ENCODE data around the gene POLR3GL.

The POLR3GL gene

DNA sequence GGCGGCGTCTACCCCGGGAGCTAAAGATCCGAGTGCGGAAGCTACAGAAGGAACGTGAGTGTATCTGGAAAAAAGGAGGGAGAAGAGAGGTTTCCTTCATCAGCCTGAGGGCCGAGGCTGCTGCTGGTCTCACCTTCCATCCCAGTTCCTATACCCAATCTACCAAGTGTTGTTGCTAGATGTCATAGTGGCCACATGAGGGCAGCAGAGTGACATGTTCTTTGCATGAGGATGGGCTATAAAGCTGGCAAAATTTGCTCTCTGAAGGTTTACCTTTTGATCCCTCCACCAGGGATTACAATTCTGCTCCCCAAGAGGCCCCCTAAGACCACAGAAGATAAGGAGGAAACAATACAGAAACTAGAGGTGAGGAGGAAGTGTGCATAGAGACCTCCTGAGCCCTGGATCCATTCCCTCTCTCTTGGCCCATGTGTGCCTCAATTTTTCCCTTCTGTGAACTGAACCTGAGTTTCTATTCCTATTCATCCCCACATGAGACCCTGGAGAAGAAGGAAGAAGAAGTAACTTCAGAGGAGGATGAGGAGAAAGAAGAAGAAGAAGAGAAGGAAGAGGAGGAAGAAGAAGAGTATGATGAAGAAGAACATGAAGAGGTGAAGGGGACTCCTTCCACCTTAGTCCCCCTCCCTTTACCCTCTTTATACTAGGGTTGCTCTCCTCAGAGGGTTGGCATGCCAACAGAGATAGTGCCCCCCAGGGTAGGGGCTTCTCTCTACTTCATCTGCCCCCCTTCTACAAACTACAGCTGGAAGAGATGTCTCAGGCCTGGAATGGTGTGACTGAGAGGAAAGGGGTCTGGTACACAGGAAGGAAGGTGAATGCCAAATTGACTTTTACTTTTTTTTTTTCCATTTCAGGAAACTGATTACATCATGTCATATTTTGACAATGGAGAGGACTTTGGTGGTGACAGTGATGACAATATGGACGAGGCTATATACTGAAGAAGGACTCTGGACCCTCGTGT, 13.3 kb downstream of the POLR3GL start:
- DNase-seq: peak; percentile 72

DNA sequence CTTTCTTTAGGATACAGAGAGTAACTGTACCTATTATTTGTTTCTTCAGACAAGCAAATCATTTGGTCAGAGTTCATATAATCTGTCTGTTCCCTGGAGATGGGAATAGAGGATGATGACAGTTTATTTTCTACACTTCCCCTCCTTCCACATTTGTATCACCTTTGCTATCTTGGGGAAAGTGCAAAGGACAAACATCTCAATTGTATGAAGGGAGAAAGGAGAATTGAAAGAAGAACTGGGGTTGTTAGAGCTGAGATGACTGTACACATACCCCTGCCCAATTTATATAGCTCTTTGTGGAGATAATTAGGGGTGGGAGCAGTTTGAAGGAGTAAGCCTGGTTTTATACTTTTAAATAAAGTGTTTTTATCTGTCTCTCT, 14.0 kb downstream of the POLR3GL start:
- DNase-seq: no peak

DNA sequence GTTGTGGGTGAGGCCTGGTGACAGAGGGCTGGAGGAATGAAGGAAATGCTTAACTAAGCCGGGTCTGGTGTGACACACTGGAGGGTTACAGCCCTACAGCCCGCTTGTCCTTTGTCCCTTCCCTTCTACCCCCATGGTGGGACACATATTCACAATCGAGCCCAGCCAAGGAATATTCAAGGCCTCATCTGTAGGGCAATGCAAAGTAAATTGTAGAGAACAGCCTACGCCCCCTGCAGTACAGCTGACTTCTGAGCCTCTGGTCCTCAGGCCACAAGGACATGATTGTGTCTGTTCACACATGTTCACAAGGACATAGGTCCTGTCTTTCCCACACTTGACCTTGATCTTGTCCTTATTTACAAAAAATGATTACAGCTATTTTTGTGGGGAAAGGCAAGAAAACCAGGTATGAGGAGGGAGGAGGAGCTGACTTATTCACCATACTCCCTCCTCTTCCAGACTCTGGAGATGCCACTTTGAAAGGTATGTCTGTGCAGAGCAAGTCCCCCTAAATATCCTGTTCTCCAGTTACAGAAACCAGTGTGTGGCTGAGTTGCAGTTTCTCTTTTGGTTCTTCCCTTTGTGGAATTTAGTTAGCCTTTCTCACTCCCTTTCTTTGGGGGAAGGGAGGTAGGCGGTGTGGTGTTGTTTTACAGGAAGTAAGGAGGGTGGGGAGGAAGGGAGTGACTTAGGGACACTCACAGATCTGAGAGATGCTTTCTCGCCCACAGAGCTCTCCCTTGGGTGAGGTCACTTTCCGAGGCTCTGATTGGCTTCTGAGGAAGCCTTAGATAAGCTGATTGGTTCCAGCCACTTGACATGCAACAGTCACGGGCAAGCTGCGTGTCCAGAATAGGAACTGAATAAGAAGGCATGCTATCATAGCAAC, 14.6 kb downstream of the POLR3GL start:
- DNase-seq: peak; percentile 95

DNA sequence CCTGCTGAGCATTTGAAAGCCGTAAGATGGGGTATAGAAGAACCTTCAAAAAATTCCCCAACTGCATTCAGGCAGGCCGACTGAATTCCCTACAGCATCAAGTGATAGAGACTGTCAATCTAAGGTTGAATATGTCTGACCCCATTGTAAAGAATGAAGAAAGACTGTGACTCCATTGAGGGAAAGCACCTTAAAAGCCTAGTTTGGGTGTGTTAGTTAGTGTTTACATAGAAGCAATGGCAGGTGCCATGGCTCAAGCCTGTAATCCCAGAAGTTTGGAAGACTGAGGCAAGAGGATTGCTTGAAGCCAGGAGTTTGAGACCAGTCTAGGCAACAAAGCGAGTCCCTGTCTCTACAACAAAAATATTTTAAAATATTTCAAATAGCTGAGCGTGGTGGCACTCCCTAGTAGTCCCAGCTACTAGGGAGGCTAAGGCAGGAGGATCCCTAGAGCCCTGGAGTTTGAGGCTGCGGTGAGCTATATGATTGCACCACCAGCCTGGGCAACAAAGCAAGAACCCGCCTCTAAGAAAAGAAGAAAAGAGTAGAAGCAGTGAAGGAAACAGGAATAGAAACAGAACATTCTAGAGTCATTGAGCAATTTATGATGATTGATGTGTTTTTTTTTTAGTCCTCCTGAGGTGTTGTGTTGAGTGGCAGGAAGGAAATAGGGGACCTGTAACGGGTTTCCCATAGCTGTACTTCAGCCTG, 15.4 kb downstream of the POLR3GL start:
- DNase-seq: no peak

DNA sequence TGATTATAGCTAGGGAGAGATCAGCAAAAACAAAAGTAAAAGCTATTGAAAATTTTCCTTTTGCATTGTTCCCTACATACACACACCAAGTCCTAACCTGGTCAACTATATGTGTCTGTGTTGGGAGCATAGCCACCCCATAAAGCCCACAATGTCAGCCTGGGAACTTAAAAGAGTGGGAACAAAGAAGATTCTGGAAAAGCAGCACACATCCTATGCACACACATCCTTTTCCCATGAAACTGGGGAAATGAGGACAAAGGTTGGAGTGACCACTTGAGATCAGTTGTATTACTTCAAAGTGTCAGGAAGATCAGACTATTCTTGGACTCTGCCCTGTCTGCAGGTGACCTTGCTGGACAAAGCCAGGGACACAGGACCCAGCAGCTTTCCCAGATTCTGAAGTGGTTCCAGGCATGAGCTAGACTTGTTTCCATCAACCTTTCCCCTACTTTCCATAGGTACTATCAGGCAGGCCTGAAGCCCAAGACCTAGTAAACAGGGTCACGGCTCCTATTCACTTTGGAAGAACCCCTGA, 16.0 kb downstream of the POLR3GL start:
- no peak for DNase-seq

DNA sequence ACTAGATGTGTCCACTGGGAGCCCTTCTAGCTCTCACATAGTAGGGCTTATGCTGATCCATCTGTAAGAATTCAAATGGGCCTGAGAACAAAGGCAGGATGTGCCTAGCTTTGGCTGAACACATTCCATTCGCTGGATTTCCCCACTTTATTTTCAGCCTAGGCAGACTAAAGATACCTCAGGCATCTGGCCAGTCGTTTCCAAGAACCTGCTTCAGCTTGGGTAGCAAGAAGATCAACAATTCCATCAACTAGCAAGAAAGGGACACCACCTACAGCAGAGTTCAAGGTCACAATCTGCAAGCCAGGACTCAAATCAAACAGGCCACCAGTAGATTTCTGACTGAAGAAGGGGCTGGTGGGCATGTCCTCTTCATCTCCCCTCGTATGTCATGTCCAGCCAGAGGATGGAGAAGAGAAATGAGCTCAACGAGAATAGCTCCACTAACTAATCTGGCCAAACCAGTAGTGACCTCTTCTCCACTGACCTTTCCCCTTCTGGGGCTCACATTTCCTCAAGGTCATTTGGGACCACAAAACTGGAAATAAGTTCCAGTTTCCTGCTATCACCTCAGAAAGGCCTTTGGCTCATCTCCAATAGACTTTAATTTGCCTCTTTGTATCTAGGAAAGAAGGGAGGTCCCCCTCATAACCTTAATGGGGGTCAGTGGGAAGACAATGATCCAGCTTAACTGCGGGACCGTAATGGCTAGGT, 17.7 kb downstream of the POLR3GL start:
- no peak for DNase-seq

DNA sequence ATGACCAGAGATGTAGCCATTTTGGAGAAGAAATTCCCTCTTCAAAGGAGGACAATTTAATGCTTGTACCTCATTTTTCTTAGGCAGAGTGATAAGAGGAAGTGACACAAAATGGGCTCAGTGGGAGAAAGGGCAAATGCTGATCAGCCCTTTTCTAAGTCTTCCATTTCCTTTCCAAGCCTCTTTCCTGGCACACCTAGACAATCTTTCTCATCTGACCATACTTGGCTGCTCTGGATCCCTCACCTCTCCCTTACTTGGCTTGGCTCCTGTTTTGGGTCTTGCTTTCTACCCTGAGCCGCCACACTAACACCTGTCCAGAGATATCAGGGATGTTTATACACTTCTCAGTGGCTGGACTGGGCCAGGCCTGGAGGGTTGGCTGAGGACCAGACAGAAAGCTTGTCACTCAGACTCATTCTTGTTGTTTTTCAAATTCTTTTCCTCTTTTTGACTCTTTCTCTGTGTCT, 18.8 kb downstream of the POLR3GL start:
- DNase-seq: no peak

DNA sequence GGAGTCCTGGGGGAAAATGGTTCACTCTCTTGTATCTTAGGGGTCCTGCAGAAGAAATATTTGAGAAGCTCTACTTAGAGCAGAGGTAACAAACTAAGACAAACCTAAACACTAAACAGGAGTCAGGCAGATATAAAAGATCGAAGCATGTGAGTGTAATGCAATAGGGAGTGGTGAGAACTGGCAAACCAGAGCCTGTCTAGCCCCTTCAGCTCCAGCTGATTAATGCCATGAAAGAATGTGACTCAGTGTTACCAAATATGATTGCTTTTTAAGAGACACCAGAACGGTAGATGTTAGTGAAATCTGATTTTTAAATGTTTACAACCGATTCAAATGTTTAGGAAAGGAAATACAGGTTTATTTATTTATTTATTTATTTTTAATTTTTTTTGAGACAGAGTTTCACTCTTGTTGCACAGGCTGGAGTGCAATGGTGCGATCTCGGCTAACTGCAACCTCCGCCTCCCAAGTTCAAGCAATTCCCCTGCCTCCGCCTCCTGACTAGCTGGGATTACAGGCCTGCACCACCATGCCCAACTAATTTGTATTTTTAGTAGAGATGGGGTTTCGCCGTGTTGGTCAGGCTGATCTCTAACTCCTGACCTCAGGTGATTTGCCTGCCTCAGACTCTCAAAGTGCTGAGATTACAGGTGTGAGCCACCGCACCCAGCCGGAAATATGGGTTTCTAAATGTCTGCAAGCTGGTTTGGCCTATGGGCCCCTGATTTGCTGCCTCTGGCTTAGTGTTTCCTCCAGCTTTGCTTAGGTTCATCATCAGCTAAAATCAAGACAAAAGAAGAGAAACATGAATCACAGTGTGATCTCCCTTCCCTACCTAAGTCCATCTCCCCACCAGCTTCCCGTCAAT, 19.7 kb downstream of the POLR3GL start:
- DNase-seq: no peak

DNA sequence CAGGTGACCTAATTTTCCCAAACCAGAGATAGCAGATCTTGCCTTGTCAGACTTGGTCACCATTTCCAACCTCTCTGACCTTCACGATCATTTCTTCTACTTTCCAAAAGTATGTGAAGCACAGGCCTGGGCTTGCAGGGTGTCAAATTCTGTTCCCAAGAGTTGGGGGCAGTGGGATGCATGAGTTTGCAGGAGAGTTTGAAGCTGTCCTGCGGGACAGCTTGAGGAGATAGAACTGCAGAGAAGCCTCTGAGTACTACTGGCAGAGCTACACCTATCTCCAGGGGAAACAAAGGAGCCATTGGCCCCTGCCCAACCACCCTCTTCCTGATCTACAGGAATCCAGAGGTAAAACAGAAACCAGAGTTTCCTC, 20.6 kb downstream of the POLR3GL start:
- DNase-seq: no peak

DNA sequence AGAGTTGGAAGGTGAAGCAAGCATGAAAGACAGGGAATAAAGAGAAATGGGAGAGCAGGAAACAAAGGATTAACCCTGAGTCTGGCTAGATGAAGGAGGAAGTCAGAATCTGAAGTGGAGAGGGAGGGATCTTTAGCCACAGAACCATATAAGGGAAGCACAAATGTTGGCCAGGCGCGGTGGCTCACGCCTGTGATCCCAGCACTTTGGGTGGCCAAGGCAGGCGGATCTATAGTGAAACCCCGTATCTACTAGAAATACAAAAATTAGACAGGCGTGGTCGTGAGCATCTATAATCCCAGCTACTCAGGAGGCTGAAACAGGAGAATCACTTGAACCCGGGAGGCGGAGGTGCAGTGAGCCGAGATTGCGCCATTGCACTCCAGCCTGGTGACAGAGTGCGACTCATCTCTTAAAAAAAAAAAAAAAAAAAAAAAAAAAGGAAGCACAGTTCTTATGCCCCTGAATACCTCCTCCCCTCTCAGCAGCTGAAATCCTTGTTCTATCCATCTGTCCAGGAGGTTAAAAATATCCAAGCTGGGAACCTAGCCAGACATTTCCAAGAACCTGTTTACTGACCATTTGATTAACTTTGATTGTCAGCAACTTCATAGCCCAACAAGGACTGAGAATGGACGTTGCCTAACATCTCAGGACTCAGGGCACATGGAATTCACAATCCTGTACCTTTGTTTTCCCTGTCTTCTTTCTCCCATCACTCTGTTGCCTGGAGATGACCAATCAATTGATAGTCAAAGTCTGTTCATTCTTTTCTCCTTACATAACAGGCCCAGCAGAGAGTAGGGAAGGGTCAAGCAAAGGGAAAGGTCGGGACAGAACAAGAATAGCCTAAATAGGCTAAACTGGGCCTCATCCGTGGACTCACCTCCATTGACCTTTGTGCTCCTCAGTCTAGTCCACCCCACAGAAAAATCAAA, 21.3 kb downstream of the POLR3GL start:
- DNase-seq: peak; percentile 25

DNA sequence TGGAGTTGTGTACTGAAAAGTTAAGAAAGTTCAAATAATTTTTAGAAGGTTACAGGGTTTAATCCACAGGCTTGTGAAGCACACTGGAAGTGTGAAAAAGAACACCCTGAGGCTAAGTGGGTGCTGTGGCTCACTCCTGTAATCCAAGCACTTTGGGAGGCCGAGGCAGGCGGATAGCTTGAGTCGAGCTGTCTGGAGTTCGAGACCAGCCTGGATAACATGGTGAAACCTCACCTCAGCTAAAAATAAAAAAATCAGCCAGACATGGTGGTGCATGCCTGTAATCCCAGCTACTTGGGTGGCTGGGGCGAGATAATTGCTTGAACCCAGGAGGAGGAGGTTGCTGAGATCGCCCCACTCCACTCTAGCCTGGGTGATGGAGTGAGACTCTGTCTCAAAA, 22.1 kb downstream of the POLR3GL start:
- no peak for DNase-seq

DNA sequence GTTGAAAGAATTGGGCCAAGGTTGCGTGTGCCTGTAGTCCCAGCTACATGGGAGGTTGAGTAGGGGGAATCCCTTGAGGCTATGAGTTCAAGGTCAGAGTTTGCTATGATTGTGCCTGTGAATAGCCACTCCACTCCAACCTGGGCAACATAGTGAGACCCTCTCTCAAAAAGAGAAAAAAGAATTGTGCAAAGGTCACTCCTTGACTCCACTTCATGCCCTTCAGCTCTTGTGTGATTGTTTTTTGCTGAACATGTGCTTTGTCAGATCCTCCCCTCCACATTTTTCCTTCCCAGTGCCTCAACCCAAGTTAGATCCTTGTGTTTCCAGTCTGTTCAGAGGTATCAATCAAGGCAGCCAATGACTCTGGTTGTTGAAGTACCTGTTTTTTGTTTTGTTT, 23.4 kb downstream of the POLR3GL start:
- DNase-seq: no peak

DNA sequence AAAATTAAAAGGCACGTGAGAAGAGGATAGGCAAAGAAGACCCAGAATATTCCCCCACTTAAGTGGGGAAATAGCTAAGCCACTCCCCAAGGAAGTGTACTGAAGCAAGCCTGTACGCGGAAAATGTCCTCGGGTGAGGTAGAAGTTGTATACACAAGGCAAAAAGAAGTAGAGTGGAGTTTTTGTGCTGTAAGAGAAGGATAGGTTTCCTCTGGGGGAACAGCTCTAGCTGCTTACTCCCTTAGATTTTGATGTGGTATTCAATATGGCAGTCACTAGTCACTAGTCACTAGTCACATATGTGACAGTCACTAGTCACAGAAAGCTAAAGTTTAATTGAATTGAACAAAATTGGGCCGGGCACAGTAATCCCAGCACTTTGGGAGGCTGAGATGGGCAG, 24.3 kb downstream of the POLR3GL start:
- DNase-seq: no peak

DNA sequence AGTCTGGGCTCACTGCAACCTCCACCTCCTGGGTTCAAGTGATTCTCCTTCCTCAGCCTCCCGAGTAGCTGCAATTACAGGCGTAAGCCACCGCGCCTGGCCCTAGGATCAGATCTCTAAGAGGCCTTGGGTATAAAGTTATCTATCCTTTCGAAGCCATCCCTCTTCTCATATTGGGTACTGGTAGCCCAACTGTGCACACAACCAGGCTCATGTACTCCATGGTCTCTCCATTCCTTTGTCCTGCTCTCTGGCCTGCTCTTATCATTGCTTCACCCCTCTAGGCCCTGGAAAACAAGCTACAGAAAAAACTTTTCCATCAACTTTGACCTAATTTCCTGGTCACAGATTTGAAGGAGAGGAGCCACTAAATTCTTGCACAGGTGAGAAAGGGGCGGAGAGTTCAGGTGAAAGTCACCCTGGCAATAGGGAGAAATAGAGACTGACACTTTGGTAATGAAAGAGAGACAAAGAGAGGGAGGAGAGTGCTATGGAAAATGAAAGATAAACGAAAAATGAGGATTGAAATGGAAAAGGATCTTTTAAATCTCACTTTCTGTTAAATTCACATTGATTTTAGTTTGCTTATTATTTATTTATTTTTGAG, 25.9 kb downstream of the POLR3GL start:
- DNase-seq: no peak

DNA sequence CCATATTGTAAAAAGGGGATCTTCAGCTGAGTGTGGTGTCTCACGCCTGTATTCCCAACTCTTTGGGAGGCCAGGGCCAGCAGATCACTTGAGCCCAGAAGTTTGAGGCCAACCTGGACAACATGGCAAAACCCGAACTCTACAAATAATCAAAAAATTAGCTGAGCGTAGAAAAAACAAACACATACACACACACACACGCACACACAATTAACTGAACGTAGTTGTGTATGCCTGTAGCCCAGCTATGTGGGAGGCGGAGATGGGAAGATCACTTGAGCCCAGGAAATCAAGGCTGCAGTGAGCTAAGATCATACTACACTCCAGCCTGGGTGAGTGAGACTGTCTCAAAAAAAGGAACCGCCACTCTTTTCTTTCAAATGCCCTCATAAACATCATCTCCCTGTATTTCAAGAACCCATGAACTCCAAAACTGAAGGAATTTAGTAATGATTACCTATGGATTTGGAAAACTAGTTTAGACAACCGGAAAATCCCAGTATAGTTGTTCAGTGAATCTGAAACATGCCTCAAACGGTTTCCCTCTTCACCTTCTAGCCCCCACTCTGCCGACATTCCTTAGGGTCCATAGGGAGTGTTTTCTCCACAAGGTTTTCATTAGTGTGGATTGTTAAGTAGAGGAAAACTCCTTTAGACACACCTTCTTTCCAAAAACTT, 27.4 kb downstream of the POLR3GL start:
- DNase-seq: no peak

DNA sequence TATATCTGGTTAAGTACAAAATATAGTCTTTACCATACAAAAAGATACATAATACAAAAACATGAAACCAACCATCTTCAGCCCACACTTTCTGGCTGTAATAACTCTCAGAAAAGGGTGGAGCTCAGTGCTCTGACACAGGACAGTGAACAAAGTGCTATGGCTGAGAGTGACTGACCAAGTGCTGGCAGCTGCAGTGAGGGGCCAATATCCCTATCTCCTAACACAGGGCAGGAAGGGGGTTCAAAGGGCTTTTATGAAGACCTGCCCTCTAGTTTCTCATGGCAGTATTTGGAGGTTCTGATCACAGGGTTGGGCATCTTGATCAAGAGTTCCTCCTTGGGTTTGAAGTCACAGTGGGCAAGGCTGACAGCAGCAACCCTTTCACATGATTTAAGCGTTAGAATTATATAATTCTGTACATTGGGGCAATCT, 28.0 kb downstream of the POLR3GL start:
- no peak for DNase-seq

DNA sequence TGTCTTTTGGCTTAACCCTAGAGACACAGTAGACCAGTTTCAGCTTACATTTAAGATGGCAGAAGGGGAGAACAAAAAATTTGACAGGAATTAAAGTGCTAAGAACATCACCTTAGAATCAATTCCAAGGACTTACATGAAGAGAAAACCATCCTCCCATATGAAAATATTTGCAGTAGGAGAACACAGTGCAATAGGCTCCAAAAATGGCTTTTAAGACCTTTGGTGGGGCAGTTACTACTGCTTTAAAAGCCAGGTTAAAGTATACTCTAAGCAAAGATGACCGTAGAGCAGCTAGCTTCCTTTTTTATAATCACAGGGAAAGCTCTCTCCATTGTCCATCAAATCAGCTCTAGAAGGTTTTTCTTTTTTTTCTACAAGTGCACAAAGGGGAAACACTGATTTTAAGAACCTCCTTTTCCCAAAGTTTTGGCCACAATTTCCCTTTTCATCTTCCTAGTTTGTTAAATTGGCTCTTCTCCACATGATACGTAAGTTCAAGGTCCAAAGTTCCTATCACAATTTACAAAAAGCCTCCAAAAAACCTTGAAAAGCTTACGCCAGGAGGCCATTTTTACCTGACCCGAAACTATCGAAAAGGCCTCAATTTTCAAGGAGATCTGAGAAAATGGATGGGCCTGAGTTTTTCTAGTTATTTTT, 28.6 kb downstream of the POLR3GL start:
- DNase-seq: no peak

Measured in NCI-H774 (cell line).